ENCODE results near the gene RELT.

The RELT gene

DNA sequence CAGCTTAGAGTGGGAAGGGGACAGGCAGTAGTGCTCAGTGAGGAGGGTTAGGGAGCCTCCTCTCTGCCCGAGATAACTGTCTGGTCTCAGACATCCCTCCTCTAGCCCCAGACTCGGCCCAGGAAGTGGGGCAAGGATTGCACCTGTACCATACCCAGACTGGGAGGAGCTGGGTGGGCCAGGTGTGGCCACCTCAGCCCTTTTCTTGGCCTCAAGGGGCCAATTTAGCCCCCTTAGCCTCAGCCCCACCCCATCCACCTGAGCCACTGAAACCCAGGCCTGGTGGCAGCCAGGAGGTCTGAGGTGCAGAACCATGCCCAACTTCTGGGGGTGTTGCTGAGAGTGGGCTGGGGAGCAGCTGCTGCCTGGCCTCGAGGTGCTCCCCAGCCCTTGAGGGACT is 6.5 kb downstream of the RELT start:
- peaks cover 23% of the 10 kb centered on the region for H4K20me1 ChIP-seq (ENCODE audit: control insufficient read depth, insufficient read depth, low read depth, low read length)
- H3K9me2 ChIP-seq (replicated peaks; ENCODE audit: control insufficient read depth, low read length): no peaks in the 10 kb centered on the region
- H3K79me2 ChIP-seq (ENCODE audit: control insufficient read depth, low read length): peaks cover 100% of the 10 kb centered on the region
- TF ChIP-seq, protein P1, sequence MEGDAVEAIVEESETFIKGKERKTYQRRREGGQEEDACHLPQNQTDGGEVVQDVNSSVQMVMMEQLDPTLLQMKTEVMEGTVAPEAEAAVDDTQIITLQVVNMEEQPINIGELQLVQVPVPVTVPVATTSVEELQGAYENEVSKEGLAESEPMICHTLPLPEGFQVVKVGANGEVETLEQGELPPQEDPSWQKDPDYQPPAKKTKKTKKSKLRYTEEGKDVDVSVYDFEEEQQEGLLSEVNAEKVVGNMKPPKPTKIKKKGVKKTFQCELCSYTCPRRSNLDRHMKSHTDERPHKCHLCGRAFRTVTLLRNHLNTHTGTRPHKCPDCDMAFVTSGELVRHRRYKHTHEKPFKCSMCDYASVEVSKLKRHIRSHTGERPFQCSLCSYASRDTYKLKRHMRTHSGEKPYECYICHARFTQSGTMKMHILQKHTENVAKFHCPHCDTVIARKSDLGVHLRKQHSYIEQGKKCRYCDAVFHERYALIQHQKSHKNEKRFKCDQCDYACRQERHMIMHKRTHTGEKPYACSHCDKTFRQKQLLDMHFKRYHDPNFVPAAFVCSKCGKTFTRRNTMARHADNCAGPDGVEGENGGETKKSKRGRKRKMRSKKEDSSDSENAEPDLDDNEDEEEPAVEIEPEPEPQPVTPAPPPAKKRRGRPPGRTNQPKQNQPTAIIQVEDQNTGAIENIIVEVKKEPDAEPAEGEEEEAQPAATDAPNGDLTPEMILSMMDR (IDR thresholded peaks at IDR 0.05; ENCODE audit: low read depth, low read length, poor library complexity, severe bottlenecking): no peak
- TF ChIP-seq EZH2phosphoT487 (IDR thresholded peaks at IDR 0.05; ENCODE audit: borderline replicate concordance, low read length): no peak
- peak overlapping the region; percentile 80 for H3K4me3 ChIP-seq (ENCODE audit: low read length)
- H3K27me3 ChIP-seq (ENCODE audit: control insufficient read depth, low read length): no peaks in the 10 kb centered on the region
- H3K4me2 ChIP-seq (ENCODE audit: low read length): peak overlapping the region; percentile 88
- H3K4me1 ChIP-seq (ENCODE audit: control insufficient read depth, low read length): peaks cover 100% of the 10 kb centered on the region
- H3K36me3 ChIP-seq (ENCODE audit: control insufficient read depth, low read length): peaks cover 76% of the 10 kb centered on the region
- peak overlapping the region; percentile 92 for H3K27ac ChIP-seq (ENCODE audit: low read depth, low read length)
- no peaks in the 10 kb centered on the region for H3K9me3 ChIP-seq (ENCODE audit: control insufficient read depth, insufficient read depth, low read length)
- peaks cover 28% of the 10 kb centered on the region for H3F3A ChIP-seq (ENCODE audit: control insufficient read depth, insufficient read depth)

DNA sequence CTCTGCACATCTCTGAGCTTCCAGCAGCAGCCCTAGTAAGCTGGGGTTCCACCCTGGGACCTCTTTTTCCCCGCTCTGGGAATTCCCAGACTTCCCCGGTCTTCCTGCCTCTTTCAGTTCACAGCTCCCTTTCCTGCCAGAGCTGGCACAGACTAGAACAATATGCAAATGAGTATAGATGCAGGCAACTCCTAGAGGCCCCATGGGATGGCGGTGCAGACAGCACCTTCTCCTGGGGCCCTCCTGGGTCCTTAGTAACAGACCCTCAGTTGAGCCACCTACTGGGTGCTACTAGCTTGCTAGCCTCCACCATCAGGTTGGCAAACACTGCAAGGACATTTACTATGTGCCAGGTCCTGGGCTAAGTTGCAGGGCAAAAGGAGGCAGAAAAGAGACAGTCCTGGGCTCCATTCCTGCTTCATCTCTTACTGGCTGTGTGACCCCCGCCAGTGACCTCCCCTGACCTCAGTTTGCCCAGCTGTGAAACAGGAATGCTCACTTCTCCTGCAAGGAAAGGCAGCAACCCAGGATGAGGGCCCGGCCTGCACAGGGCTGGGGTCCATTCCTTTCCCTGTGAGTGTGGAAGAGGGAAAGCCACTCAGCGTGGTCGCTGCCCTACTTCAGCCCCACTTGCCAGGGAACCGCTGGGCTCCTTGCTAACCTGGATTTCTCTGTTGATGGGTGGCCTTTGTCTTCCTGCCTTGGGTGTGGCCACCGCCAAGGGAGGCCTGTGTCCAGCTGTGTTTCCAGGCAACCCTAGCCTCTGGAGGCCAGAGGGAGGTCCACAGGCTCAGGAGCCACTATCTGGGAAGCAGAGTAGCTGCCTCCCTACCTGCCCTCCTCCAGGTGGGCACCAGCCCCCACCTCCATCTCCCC is 7.3 kb downstream of the RELT start:
- Histone ChIP-seq H3K9me3 (ENCODE audit: control insufficient read depth, insufficient read depth, low read length) (no peaks in the 10 kb centered on the region), H3K4me2 (ENCODE audit: low read length) (peak overlapping the region; percentile 88), H3K27me3 (ENCODE audit: control insufficient read depth, low read length) (no peaks in the 10 kb centered on the region), H3K36me3 (ENCODE audit: control insufficient read depth, low read length) (peaks cover 76% of the 10 kb centered on the region), H4K20me1 (ENCODE audit: control insufficient read depth, insufficient read depth, low read depth, low read length) (peaks cover 16% of the 10 kb centered on the region), H3K4me1 (ENCODE audit: control insufficient read depth, low read length) (peaks cover 100% of the 10 kb centered on the region), H3K9me2 (replicated peaks; ENCODE audit: control insufficient read depth, low read length) (no peaks in the 10 kb centered on the region), H3F3A (ENCODE audit: control insufficient read depth, insufficient read depth) (peaks cover 28% of the 10 kb centered on the region), H3K4me3 (ENCODE audit: low read length) (peak overlapping the region; percentile 80), H3K27ac (ENCODE audit: low read depth, low read length) (peak overlapping the region; percentile 92), H3K79me2 (ENCODE audit: control insufficient read depth, low read length) (peaks cover 100% of the 10 kb centered on the region)
- no peak for TF ChIP-seq EZH2phosphoT487 (IDR thresholded peaks at IDR 0.05; ENCODE audit: borderline replicate concordance, low read length)
- TF ChIP-seq, protein P1 (IDR thresholded peaks at IDR 0.05; ENCODE audit: low read depth, low read length, poor library complexity, severe bottlenecking): peak; percentile 41

DNA sequence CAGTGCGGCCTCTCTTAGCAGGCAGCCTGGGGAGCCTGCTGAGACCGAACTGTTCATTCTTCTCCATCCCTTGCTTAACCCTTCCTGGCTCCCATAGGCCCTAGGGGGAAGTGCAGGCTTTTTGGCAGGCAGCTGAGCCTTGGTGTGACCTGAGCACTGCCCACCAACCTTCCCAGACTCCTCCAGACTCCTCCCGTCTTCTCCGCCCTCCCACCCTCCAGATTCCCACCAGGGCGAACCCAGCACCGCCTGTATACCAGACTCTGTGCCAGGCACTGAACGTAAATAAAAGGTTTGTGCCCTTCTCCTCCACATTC is 7.9 kb downstream of the RELT start:
- peaks cover 28% of the 10 kb centered on the region for H3F3A ChIP-seq (ENCODE audit: control insufficient read depth, insufficient read depth)
- H3K36me3 ChIP-seq (ENCODE audit: control insufficient read depth, low read length): peaks cover 76% of the 10 kb centered on the region
- H3K27me3 ChIP-seq (ENCODE audit: control insufficient read depth, low read length): no peaks in the 10 kb centered on the region
- H3K27ac ChIP-seq (ENCODE audit: low read depth, low read length): peak overlapping the region; percentile 92
- H4K20me1 ChIP-seq (ENCODE audit: control insufficient read depth, insufficient read depth, low read depth, low read length): peaks cover 11% of the 10 kb centered on the region; the same call in 1 of the 2 replicates
- no peaks in the 10 kb centered on the region for H3K9me3 ChIP-seq (ENCODE audit: control insufficient read depth, insufficient read depth, low read length)
- H3K4me1 ChIP-seq (ENCODE audit: control insufficient read depth, low read length): peaks cover 98% of the 10 kb centered on the region
- H3K4me2 ChIP-seq (ENCODE audit: low read length): peak overlapping the region; percentile 88
- peaks cover 100% of the 10 kb centered on the region for H3K79me2 ChIP-seq (ENCODE audit: control insufficient read depth, low read length)
- H3K4me3 ChIP-seq (ENCODE audit: low read length): peak overlapping the region; percentile 80
- no peaks in the 10 kb centered on the region for H3K9me2 ChIP-seq (replicated peaks; ENCODE audit: control insufficient read depth, low read length)
- no peak for TF ChIP-seq EZH2phosphoT487 (IDR thresholded peaks at IDR 0.05; ENCODE audit: borderline replicate concordance, low read length)
- TF ChIP-seq, protein P1 (IDR thresholded peaks at IDR 0.05; ENCODE audit: low read depth, low read length, poor library complexity, severe bottlenecking): no peak

All from DOHH2 (cell line).